NCI-H2029 treated with DMSO at 0.1 percent for 48 hours (cell line): ENCODE measurements around the gene RAP1A.
A peak's percentile ranks its signal among the peaks of the same experiment; 100 is the strongest.

Experiments used
- DNase-seq: peaks from one replicate; lab custom pipeline; 2025; lab: John Stamatoyannopoulos, UW

Gene RAP1A

DNA sequence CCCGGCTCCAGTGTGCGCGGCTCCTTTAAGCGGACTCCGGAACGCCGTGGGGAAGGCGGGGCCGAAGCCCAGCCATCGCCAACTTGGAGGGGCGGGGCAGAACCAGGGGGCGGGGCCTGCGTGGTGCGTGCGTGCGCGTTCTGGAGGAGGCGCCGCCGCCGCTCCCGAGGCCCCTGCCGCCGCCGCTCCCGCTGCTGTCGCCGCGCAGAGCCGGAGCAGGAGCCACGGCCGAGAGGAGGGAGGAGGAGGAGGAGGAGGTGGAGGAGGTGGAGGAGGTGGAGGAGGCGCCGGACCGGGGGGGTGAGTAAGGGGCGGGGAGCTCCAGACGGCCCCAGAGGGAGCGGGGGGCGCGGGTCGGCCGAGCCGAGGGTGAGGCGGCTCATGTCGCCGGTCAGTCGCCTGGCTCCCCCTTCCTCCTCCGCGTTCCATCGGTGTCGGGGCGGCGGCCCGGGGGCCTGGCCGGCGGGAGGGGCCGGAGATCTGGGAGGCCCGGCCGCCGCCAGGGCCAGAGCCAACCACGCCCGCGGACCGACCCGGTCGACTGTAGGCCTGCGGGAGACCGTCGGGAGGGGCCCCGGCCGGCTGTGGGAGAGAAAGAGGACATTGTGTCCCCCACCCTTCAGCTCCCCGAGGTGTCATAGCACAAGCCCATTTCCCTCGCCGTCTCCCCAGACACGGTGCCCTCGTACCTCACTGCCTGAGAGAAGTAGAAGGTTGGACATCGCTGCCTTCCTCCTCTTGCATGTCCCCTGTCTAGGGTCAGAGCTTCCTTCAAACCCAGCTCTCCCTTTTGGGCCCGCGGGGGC lies at the start of gene RAP1A:
RAP1A (plus strand) TSS at position 155 of the 806 bp plus-strand sequence. CDS start 71,572 bp downstream, outside the sequence.
- peak; percentile 17 for DNase-seq

DNA sequence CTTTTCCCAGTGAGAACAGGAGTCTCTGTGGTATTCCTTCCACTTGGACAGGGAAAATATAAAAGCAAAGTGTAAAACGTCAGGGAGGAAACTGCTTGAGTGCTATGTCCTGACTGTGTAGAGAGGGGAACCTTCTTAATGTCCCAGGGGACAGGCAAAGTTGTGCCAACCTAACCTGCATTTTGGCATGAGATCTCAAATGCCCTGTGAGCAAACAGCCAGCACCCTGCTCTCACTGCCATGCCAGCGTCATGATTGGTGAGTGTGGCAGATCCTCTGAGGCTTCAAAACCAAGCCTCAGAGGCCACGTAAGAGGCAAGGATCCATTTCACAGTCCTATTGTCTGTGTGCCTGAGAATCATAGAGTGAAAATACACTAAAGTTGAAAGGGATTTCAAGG lies 49.7 kb upstream of the RAP1A start:
- DNase-seq, result no peak

DNA sequence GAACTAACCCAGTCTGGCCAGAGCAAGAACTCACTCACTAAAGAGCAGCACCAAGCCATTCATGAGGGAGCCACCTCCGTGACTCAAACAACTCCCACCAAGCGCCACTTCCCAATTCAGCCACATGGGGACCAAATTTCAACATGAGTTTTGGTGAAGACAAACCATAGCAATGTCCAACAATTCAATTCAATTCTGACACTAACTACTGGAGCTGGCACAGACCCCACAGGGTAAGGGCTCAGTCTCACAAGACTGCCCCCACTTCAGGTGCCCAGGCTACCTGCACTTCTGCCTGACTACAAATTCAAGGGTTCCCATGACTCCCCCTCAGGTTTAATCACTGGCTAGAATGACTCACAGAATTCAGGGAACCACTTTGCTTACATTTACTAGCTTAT lies 48.8 kb upstream of the RAP1A start:
- no peak for DNase-seq

DNA sequence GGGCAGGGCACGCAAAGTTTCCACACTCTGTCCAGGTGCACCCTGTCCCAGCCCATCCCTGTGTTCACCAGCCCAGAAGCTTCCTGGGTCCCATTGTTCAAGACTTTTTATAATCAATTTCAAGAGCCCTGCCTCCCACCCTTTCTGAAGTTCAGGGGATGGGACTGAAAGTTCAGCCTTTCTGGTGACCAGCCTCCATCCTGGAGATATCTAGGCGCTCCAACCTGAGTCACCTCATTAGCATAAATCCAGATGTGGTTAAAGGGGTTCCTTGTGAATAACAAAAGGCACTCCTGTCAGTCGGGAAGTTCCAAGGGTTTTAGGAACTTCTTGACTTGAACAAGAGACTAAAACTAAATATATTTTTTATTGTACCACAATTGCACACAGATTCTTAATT lies 48.4 kb upstream of the RAP1A start:
- no peak for DNase-seq

DNA sequence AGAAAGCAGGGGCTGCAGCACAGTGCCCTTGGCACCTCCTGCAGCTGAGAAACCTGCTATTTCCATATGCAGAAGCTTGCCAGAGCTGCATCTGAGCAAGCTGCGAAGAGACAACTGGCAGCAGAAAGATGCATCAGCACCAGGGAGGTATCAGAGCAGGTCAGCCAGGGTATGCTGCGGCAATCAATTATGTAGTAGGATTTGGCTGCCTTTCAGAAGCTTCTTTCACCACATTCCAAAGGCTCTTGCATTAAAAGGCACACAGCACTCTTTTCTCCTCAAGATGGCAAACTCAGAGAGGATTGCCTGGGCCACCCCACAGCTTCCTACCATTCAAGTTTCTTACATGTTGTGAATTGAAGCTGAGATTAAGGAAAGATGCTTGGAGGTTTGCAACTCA lies 47.6 kb upstream of the RAP1A start:
- no peak for DNase-seq

DNA sequence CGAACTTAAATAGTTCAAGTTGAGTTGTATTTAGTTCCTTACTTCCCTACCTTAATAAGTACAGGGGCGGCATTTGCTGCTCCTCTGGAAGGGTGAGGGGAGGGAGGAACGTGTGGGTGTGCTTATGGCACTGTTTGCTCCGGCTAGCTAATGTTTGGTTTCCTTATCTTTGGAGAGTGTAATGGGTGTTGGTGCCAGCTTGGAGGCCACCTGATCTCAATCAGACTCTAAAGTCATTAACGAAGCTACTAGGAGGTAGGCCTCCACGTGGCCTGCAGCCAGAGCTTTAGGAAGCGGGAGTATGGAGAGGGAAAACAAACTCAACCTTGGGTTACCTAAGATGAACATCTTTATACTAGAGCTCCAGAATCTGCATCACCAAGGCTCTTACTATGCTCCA lies 43.0 kb upstream of the RAP1A start:
- peak; percentile 60 for DNase-seq

DNA sequence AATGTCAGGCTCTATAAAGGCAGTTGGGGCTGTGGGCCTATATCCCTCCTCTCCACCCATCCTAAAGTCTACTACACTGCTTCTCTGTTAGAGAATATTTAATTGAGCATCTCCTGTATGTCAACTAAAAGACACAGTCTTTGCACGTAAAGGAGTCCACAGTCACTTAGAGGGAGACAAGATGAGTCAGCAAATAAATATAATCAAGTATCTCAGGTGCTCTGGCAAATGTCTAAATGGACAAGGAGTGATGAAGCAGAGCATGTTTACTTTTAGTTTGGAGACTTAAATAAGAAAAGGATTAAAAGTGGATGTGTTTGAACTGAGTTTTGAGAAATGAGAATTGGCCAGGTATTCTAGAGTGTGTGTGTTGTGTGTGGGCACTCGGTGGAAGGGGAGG lies 41.8 kb upstream of the RAP1A start:
- DNase-seq, result no peak

DNA sequence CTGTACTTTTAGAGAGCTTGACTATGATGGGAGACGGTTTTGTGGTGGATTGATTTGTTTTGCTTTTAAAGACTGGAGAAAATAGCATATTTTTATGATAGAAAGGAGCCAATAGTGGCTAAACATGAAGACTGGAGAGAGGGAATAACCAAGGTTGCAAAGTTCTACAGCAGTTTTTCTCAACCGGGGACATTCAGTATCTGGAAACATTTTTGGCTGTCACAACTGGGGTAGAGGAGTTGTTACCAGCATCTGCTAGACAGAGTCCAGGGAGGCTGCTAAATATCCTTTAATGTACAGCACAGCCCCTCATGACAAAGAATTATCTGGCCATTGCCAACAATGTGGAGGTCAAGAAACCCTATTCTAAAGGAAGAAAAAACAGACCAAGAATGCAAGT lies 38.4 kb upstream of the RAP1A start:
- no peak for DNase-seq

DNA sequence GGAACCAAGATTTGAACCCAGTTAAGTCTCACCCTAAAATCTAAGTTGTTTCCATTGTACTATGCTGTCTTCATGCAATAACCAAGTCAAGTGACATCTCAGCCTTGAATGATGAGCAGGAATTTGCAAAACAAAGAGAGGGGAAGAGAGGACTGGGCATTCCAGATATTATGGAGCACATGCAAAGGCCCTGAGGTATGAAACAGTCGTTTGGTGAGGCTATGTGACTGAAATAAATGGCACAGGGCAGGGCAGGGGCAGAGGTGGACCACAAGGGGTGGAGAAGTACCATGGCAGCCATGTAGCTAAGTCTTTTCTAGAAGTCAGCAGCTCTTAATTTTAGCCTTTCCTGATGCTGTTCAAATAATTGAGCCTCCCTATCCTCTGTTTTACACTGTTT lies 37.6 kb upstream of the RAP1A start:
- no peak for DNase-seq

DNA sequence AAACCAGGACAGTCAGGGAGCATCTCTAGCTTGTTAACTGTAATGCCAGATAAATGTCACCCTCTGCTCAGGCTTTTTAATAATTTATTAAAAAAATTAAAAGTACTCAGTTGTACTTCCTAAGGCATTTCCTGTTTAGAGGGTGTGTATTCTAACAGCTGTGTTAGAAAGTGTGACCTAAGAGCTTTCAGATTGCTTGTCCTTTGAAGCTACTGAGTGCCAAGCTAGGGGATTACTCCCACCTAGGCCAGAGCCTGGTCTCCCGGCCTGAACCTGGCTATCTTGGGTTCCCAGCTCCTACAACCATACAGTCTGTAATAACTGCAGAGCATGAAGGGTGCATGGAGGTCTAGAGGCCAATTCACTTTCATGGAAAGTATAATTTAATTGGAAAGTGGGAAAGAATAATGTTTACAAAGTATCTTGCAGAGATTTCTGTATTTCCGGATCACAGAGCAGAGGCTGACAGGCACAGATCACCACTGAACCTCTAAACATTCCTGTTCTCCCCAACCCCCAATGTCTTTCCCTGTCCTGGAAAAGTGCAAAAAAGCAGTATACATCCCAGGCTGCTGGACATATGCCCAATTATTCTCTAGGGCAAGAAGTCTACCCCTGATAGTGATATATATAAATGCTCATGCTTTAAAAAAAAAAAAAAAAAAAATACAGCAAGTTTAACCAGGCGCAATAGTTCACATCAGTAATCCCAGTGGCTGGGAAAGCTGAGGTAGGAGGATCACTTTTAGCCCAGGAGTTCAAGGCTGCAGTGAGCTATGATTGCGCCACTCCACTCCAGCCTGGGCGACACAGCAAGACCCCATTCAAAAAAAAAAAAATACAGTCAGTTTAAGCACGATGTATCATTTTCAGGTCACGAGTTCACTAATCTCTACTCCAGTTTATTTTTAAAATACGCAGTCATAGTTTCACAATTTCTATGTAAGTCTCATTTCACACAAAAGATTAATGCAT lies 36.7 kb upstream of the RAP1A start:
- DNase-seq, result no peak

DNA sequence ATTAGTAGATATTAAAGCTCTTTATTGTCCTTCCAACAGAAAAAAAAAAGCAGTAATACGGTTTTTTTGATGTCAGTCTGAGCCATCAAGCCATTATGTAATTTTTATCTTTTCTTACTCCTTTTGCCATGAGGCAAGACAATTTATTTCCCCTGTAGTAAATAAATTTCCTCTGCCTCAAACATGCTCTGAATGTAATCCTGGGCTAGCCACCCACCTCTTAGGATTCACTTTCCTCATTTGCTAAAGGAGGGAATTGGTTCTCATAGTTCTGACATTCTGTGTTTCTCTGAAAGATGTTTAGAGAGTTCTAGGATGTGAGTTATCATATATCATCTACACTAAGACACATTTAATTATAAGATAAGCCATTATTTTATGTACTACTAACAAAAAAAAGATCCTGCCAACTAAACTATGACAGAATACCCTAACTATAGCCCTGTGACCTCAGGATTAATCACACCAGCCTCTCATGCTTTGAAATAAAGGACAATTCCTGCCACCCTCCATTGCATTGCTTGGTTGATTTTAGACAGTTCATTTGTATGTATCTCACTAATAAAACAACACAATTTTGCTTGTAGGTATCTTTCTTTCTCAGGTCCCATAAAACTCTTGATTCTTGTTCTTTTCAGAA lies 34.0 kb upstream of the RAP1A start:
- no peak for DNase-seq

DNA sequence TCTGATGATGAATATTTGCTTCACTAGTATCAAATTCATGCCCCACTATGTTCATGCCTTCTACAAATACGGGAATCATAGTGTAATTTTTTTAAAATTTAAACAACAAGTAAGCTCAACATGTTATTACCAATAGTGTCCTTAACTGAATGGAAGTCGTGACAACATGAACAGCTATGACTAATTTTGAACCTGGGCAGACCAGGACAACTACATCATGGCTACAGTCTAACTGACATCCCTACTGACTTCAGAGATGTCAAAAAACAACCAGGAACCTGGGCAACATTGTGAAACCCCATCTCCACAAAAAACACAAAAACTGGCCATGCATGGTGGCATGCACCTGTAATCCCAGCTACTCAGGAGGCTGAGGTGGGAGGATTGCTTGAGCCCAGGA lies 33.5 kb upstream of the RAP1A start:
- DNase-seq, result no peak

DNA sequence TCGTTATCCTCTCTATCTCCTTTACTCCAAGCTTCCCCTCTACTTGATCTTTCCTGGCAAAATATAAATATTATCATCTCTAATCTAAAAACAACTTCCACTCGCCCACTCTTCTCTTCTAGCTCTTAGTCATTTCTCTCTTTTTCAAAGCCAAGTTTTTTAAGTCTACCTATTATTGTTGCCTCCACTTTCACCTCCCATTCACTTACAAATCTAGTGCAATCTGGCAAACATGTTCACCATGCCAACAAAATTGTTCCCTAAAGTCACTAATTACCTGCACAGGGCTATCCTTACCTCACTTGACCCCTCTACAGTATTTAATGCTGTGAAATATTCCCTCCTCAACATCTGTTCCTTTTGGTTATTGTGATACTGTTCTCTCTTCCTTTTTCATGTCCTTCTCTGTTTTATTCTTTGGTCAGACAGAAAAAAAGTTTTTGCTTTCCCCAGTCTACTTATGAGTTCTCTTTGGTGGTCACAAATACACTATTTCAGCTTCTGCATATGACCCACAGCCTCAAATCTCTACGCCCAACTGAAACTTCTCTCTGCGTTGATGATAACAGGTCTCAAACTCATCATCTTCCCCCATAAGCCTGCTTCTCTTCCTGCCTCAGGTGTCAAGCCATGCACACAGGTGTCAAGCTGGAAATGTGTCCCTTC lies 31.9 kb upstream of the RAP1A start:
- no peak for DNase-seq

DNA sequence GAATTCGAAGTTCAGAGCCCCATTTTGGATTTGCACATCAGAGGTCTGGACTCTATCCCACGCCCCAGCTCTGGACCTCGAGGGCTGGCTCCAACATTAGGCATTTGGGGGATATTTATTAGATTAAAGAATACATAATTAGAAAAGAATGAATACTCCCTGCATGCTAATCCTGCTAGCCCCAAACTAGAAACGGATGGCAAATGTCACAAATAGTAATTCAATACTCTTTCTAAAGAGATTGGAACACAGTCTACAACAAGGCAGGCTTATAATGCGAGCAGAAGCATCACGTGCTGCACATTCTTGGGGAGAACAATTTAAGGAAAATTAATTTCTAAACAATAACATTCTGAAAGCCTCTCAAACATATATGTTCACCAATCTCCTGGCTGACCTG lies 27.7 kb upstream of the RAP1A start:
- DNase-seq, result no peak

DNA sequence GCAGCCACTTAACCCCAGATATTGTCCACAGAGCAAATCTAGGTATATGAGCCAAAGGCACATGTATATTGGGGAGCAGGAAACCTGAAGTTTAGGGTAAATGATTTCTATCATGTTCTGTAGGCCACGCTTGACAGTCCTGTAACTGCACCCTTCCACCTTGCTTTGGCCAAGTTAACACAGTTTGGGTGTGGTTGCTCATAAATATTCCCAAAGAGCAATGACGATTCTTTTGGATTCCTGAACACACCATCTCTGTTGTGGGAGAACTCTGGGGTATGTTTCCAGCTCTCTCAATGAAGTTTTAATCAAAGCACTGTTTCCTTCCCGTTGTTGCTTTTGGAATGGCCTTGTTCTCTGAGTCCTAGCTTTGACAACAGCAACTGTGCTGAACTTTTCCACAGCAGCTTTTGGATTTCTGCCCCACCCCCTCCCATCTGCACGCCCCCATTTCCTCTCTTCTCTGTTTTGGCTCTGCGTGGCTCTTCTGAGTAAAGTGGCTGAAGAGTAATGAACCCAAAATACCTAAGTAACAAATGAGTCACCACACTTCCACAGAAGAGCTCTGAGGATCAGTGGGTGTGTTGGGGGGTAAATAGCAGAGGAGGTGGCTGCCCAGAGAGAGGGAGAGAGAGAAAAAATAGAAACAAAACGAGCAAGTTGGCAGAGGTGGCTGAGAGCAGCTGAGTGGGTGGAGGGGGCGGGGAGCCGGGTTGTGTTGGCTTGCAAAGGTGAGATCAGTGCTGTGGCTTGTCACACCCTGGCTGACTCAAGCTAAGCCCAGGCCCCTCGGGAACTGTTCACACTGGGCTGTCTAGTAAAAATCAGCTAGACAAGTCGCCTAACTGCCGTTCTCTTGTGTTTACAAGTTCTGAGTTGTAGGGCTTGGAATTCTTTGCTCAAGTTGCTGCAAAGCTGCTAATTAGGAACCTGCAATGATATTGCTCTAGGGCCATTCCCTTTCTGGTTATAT lies 26.9 kb upstream of the RAP1A start:
- DNase-seq, result no peak

DNA sequence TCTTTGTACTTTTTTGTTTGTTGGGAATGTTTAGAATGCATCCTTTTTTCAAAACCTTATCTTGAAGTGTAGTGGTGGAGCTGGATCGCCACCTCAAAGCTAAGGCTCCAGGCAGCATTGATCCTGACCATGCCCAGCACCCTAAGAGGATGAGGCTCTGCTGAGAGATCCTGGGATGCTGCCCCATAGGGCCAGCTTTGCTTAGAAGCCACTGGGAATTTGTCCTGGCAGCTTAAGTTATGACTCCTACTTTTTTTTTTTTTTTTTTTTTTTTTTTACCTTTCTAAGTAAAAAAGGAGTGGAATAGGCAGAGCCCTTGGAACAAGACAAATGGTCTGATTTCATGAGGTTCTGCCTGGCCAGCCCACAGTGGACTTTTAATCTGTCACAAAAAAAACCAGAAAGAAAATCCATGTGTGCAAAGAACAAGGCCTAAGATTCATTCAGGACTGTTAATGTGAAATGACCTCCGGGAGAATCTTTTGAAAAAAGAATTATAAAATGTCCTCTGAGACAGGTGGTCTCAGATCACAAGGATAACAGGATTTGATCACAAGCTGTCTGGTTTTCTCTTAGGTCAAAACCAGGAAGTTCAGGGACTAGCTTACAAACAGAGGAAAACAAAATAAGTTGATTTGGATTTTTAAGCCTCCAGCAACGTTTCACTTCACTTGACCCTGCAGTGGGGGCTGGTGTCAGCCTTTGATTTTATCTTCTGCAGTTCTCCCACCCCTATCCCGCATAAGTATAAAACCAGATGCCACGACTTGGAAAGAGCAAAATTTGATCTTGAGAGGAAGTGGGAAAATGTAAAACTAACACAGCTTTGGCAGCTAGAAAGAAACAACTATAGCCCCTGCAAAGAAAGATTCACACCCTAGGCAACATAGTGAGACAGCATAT lies 25.9 kb upstream of the RAP1A start:
- DNase-seq, result no peak

DNA sequence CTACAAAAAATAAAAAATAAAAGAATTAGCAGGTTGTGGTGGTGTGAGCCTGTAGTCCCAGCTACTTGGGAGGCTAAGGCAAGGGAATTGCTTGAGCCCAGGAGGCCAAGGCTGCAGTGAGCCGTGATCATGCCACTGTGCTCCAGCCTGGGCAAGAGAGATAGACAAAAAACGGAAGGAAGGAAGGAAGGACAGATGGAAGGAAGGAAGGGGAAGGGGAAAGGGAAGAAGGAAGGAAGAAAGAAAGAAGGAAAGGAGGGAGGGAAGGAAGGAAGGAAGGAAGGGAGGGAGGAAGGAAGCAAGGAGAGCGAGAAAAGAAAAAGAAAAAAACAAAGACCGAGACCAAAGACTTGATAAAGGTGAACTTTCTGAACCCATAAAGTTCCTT lies 25.3 kb upstream of the RAP1A start:
- DNase-seq, result no peak

DNA sequence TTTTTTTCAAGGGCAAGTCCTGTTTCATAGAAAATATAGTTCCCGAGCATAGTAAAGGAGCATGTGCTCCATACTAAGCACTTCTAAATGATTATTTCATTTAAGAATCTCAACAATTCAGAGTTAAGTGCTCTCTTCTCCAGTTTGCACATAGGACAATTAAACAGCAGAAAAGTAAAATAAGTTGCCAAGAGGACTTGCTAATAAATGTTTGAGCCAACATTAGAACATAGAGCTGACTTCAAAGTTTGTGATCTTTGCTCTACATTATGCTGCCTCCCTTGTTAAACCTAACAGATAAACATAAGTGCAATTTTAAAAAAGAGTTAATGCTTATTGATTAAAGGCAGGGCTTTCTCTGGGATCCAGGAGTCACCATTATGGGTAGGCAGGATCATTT lies 23.8 kb upstream of the RAP1A start:
- DNase-seq, result no peak

DNA sequence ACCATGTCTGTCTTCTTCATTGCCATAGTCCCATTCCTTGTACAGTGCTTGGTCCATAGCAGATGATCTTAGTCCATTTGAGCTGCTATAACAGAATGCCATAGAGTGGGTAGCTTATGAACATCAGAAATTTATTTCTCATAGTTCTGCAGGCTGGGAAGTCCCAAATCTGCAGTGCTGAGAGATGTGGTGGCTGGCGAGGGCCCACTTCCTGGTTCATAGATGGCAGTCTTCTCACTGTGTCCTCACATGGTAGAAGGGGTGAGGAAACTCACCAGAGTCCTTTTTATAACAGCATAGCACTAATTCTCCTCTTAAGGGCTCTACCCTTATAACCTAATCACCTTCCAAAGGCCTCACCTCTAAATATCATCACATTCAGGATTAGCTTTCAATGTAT lies 23.1 kb upstream of the RAP1A start:
- DNase-seq, result no peak

DNA sequence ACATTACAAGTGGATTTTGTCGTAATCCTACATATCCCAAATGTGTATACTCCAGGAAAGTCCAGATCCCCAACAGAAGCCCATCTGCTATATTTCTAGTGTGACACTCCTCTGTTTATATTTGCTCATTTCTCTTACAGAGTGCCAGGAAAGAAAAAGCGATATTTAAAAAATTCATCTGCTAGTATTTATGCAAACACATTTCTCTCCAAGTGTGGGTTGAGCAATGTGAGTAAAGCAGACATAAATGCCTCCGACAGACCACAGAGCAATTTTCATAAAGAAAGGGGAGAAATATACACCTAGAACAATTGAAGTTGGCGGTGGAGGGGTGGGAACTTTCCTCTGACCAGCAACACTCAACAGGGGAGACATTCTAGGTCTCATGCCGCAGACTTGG lies 22.2 kb upstream of the RAP1A start:
- DNase-seq, result no peak
